IMR-90 (cell line): ENCODE measurements around the gene WDR70. TPM values are rescaled to one million over a fixed set of nuclear protein-coding genes. Genes with fewer than 3 reads are reported as not detected.

ENCODE experiments used
- ATAC-seq: fragments of 200-7000 bp; cut with Tn5 transposase; 2 replicates; pipeline ENCODE4 v1.9.1; 2020; ENCODE audit warnings: low read depth, mild to moderate bottlenecking, moderate library complexity
- BruUV-seq: library from RNA; stranded (reverse); fragments of 400-500 nt; replicated peaks from 2 replicates; lab custom pipeline; 2021; lab: Mats Ljungman, UMichigan
- CTCF ChIA-PET: fragments of 300-600 bp; formaldehyde crosslinking; extraction: SDS; loops from one replicate; lab custom pipeline; 2021; ENCODE audit warnings: antibody characterized with exemption; lab: Yijun Ruan, JAX
- POLR2A ChIA-PET: fragments of 300-600 bp; sonication (Branson Sonifier 250); formaldehyde crosslinking; loops from one replicate; lab custom pipeline; 2022; ENCODE audit warnings: antibody characterized with exemption; ENCODE audit not compliant: unreplicated experiment; lab: Charles Lee
- DNase-seq: peaks from one replicate; pipeline ENCODE4 v3.0.0; 2013
- H2AFZ ChIP-seq: replicated peaks from 2 replicates; pipeline ENCODE3; 2013; ENCODE audit warnings: low read length, mild to moderate bottlenecking; ENCODE audit not compliant: poor library complexity
- H2AK5ac ChIP-seq: 2 replicates; pipeline ENCODE4 v1.6.1; 2013; ENCODE audit warnings: low read depth, low read length, inconsistent platforms
- H2AK9ac ChIP-seq: replicated peaks from 2 replicates; pipeline ENCODE3; 2013; ENCODE audit warnings: mild to moderate bottlenecking, low read depth, low read length, moderate library complexity; ENCODE audit not compliant: poor library complexity
- H2BK120ac ChIP-seq: 2 replicates; pipeline ENCODE4 v1.6.1; 2013; ENCODE audit warnings: low read depth, low read length, inconsistent platforms
- H2BK15ac ChIP-seq: 3 replicates; pipeline ENCODE4 v1.6.1; 2013; ENCODE audit warnings: low read depth, low read length, inconsistent platforms
- H2BK20ac ChIP-seq: 2 replicates; pipeline ENCODE4 v1.6.1; 2013; ENCODE audit warnings: low read depth, mild to moderate bottlenecking, inconsistent platforms, low read length, moderate library complexity
- H2BK5ac ChIP-seq: 2 replicates; pipeline ENCODE4 v1.6.1; 2013; ENCODE audit warnings: mild to moderate bottlenecking, low read depth, low read length, inconsistent platforms; ENCODE audit not compliant: poor library complexity, severe bottlenecking
- H3K14ac ChIP-seq: replicated peaks from 2 replicates; pipeline ENCODE4 v1.6.1; 2013; ENCODE audit warnings: low read depth, low read length, inconsistent platforms
- H3K18ac ChIP-seq: 2 replicates; pipeline ENCODE4 v1.6.1; 2013; ENCODE audit warnings: low read depth, low read length, control low read depth
- H3K23ac ChIP-seq: 2 replicates; pipeline ENCODE4 v1.6.1; 2013; ENCODE audit warnings: low read depth, low read length, inconsistent platforms
- H3K27ac ChIP-seq: 2 replicates; pipeline ENCODE4 v1.5.1; 2013; ENCODE audit warnings: mild to moderate bottlenecking, control low read depth, low read length; ENCODE audit not compliant: insufficient read depth
- H3K27me3 ChIP-seq: 2 replicates; pipeline ENCODE4 v1.6.1; 2013; ENCODE audit warnings: low read length; ENCODE audit not compliant: control insufficient read depth, insufficient read depth
- H3K36me3 ChIP-seq: 2 replicates; pipeline ENCODE4 v1.6.1; 2013; ENCODE audit warnings: low read length, mixed read lengths; ENCODE audit not compliant: control insufficient read depth, insufficient read depth
- H3K4ac ChIP-seq: 2 replicates; pipeline ENCODE4 v1.6.1; 2013; ENCODE audit warnings: low read depth, low read length, inconsistent platforms
- H3K4me1 ChIP-seq: 2 replicates; pipeline ENCODE4 v1.6.1; 2013; ENCODE audit warnings: low read length, mixed read lengths; ENCODE audit not compliant: control insufficient read depth, insufficient read depth
- H3K4me2 ChIP-seq: 2 replicates; pipeline ENCODE4 v1.6.1; 2013; ENCODE audit warnings: low read depth, mild to moderate bottlenecking, control low read depth, low read length, moderate library complexity
- H3K4me3 ChIP-seq: 2 replicates; pipeline ENCODE4 v1.5.1; 2013; ENCODE audit warnings: low read depth, mild to moderate bottlenecking, control low read depth, low read length, moderate library complexity; ENCODE audit not compliant: insufficient read depth
- H3K56ac ChIP-seq: 2 replicates; pipeline ENCODE4 v1.6.1; 2013; ENCODE audit warnings: low read length, inconsistent platforms; ENCODE audit not compliant: insufficient read depth; ENCODE audit errors: extremely low read depth
- H3K79me1 ChIP-seq, 2 experiments: 2 replicates each; pipeline ENCODE4 v1.6.1; 2013; ENCODE audit warnings: low read length in 2 of 2, inconsistent platforms in 1 of 2, low read depth in 1 of 2
- H3K9ac ChIP-seq: 2 replicates; pipeline ENCODE4 v1.6.1; 2013; ENCODE audit warnings: low read depth, low read length, control low read depth
- H3K9me1 ChIP-seq: 2 replicates; pipeline ENCODE4 v1.6.1; 2013; ENCODE audit warnings: low read length, inconsistent platforms; ENCODE audit not compliant: insufficient read depth
- H3K9me3 ChIP-seq: 2 replicates; pipeline ENCODE4 v1.6.1; 2013; ENCODE audit warnings: low read length; ENCODE audit not compliant: control insufficient read depth, insufficient read depth
- H4K20me1 ChIP-seq: 2 replicates; pipeline ENCODE4 v1.6.1; 2013; ENCODE audit warnings: low read length, inconsistent platforms; ENCODE audit not compliant: insufficient read depth
- H4K5ac ChIP-seq: 2 replicates; pipeline ENCODE4 v1.6.1; 2013; ENCODE audit warnings: mild to moderate bottlenecking, low read depth, low read length, control low read depth
- H4K8ac ChIP-seq, 2 experiments: 2 replicates each; pipeline ENCODE4 v1.6.1; 2013; ENCODE audit warnings: low read depth in 2 of 2, low read length in 2 of 2, control low read depth in 1 of 2, inconsistent platforms in 1 of 2
- H4K91ac ChIP-seq: 2 replicates; pipeline ENCODE4 v1.6.1; 2013; ENCODE audit warnings: low read depth, low read length, inconsistent platforms; ENCODE audit not compliant: insufficient read depth
- BHLHE40 ChIP-seq: fragments of 150-350 bp; IDR thresholded peaks from 2 replicates; pipeline ENCODE4 v1.6.1; 2016; ENCODE audit warnings: mild to moderate bottlenecking, low read depth, low read length
- ELK1 ChIP-seq: fragments of 150-350 bp; IDR thresholded peaks from 2 replicates; pipeline ENCODE4 v1.6.1; 2016; ENCODE audit warnings: low read depth, mild to moderate bottlenecking, low read length, moderate library complexity, borderline replicate concordance
- MAFK ChIP-seq: IDR thresholded peaks from 2 replicates; pipeline ENCODE4 v1.6.1; 2012; ENCODE audit warnings: low read depth, low read length, improper control_type of control experiment
- MAZ ChIP-seq: IDR thresholded peaks from 2 replicates; pipeline ENCODE4 v1.6.1; 2012; ENCODE audit warnings: low read depth, mild to moderate bottlenecking, low read length, improper control_type of control experiment, moderate library complexity, borderline replicate concordance
- NFE2L2 ChIP-seq: fragments of 150-350 bp; IDR thresholded peaks from 2 replicates; pipeline ENCODE4 v1.6.1; 2016; ENCODE audit warnings: low read depth, mild to moderate bottlenecking, low read length
- POLR2A ChIP-seq: IDR thresholded peaks from 2 replicates; pipeline ENCODE4 v1.6.1; 2012; ENCODE audit warnings: mild to moderate bottlenecking, low read depth, low read length
- RCOR1 ChIP-seq: IDR thresholded peaks from 2 replicates; pipeline ENCODE4 v1.6.1; 2012; ENCODE audit warnings: mild to moderate bottlenecking, low read length, improper control_type of control experiment; ENCODE audit not compliant: insufficient replicate concordance
- RFX5 ChIP-seq: IDR thresholded peaks from 2 replicates; pipeline ENCODE4 v1.8.0; 2012; ENCODE audit warnings: low read depth, mild to moderate bottlenecking, low read length, moderate library complexity
- SMC3 ChIP-seq: fragments of 150-350 bp; IDR thresholded peaks from 2 replicates; pipeline ENCODE4 v1.6.1; 2016; ENCODE audit warnings: low read depth, mild to moderate bottlenecking, antibody characterized with exemption, low read length, moderate library complexity
- USF2 ChIP-seq: fragments of 150-350 bp; IDR thresholded peaks from 2 replicates; pipeline ENCODE4 v1.6.1; 2017; ENCODE audit warnings: mild to moderate bottlenecking, antibody characterized with exemption, low read length, low read depth
- WGBS, 2 experiments: methylation state at CpG; one replicate each; pipeline versions ENCODE4 v1.1.5 to v1.1.7; 2013; ENCODE audit warnings: missing lambda C conversion rate in 2 of 2; ENCODE audit not compliant: insufficient read length in 1 of 2; ENCODE audit errors: extremely low coverage in 2 of 2; 5-methylcytosine and 5-hydroxymethylcytosine counted together
- dilution Hi-C: fragments of 300-500 bp; cut with HindIII; formaldehyde crosslinking; loops from one replicate; pipeline ENCODE4 v1.14.3; 2018; ENCODE audit warnings: low sequenced_read_pairs; ENCODE audit not compliant: unreplicated experiment
- in situ Hi-C: fragments of 300-500 bp; cut with MboI; formaldehyde crosslinking; loops from 3 replicates; pipeline ENCODE4 v1.14.3; 2019; ENCODE audit warnings: low sequenced_read_pairs, inconsistent platforms, mixed read lengths
- intact Hi-C: fragments of 100-400 bp; cut with micrococcal nuclease; formaldehyde crosslinking; loops from 2 replicates; pipeline ENCODE4 v1.10.0; 2022
- polyA plus RNA-seq, 3 experiments: library from polyadenylated mRNA; depleted of rRNA; stranded (reverse); fragments of >200 nt; gene quantifications; 2 replicates each; pipeline ENCODE4 v1.2.3, GENCODE V29; 2012; ENCODE audit warnings: low replicate concordance in 1 of 3
- total RNA-seq: library from RNA; depleted of rRNA; stranded (reverse); fragments of >200 nt; gene quantifications from 2 replicates; pipeline ENCODE4 v1.2.3, GENCODE V29; 2012

The WDR70 gene
- total and polyA plus RNA-seq, 2 of the 4 experiments (the other 2 are of a cell fraction): 16.7 to 29.9 TPM

GRCh38 chr5:37517686-37518085 is 138.6 kb downstream of the WDR70 start:
- H3K4ac ChIP-seq: no peak overlapping the region
- no peaks in the 10 kb centered on the region for H3K4me1 ChIP-seq
- no peak overlapping the region for H3K14ac ChIP-seq
- H2BK5ac ChIP-seq: no peak overlapping the region
- H3K27me3 ChIP-seq: no peaks in the 10 kb centered on the region
- BruUV-seq: no TSS peak
- no peak overlapping the region for H4K91ac ChIP-seq
- WGBS, 2 experiments: no CpG with 5 or more reads among the region's 3 CpGs
- no peaks in the 10 kb centered on the region for H3K9me1 ChIP-seq
- ChIA-PET POLR2A (no interaction called here), CTCF (no interaction called here)
- H3K9ac ChIP-seq: no peak overlapping the region
- H3K4me3 ChIP-seq: no peak overlapping the region
- peaks cover 2% of the 10 kb centered on the region; the same call in 1 of the 2 replicates for H3K36me3 ChIP-seq
- intact Hi-C loops (no loop called here), in situ Hi-C loops (no loop called here), dilution Hi-C loops (no loop called here)
- no peak overlapping the region for H2AK5ac ChIP-seq
- no peaks in the 10 kb centered on the region for H3K9me3 ChIP-seq
- H3K18ac ChIP-seq: no peak overlapping the region
- ATAC-seq: no peak
- H3K23ac ChIP-seq: no peak overlapping the region
- no peak overlapping the region for H4K5ac ChIP-seq
- no peak overlapping the region for H2BK20ac ChIP-seq
- H2BK15ac ChIP-seq: no peak overlapping the region
- no peaks in the 10 kb centered on the region for H3K79me1 ChIP-seq
- no peak for DNase-seq
- no peak overlapping the region for H3K27ac ChIP-seq
- no peak overlapping the region for H2BK120ac ChIP-seq
- H3K56ac ChIP-seq: no peak overlapping the region
- H3K4me2 ChIP-seq: no peak overlapping the region
- no peak overlapping the region for H2AFZ ChIP-seq
- H2AK9ac ChIP-seq: no peak overlapping the region
- TF ChIP-seq POLR2A: no peak
- TF ChIP-seq RCOR1: no peak
- TF ChIP-seq SMC3: no peak
- TF ChIP-seq BHLHE40: no peak
- no peak for TF ChIP-seq NFE2L2
- TF ChIP-seq MAZ: no peak
- TF ChIP-seq RFX5: no peak
- TF ChIP-seq MAFK: no peak
- TF ChIP-seq ELK1: no peak
- no peak for TF ChIP-seq USF2
- no peaks in the 10 kb centered on the region for H4K20me1 ChIP-seq
- no peak overlapping the region for H4K8ac ChIP-seq
